Measurements from ENCODE around the gene AMER3.

The AMER3 gene

GRCh38 chr2:130808482-130809268 lies 53.3 kb downstream of the AMER3 start:
- no peak for FAIRE-seq
- TF ChIP-seq, protein P1, sequence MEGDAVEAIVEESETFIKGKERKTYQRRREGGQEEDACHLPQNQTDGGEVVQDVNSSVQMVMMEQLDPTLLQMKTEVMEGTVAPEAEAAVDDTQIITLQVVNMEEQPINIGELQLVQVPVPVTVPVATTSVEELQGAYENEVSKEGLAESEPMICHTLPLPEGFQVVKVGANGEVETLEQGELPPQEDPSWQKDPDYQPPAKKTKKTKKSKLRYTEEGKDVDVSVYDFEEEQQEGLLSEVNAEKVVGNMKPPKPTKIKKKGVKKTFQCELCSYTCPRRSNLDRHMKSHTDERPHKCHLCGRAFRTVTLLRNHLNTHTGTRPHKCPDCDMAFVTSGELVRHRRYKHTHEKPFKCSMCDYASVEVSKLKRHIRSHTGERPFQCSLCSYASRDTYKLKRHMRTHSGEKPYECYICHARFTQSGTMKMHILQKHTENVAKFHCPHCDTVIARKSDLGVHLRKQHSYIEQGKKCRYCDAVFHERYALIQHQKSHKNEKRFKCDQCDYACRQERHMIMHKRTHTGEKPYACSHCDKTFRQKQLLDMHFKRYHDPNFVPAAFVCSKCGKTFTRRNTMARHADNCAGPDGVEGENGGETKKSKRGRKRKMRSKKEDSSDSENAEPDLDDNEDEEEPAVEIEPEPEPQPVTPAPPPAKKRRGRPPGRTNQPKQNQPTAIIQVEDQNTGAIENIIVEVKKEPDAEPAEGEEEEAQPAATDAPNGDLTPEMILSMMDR (IDR thresholded peaks at IDR 0.05; ENCODE audit: insufficient read depth, missing control alignments) = no peak
- DNase-seq (ENCODE audit: insufficient read length, low spot score) = no peak

DNA sequence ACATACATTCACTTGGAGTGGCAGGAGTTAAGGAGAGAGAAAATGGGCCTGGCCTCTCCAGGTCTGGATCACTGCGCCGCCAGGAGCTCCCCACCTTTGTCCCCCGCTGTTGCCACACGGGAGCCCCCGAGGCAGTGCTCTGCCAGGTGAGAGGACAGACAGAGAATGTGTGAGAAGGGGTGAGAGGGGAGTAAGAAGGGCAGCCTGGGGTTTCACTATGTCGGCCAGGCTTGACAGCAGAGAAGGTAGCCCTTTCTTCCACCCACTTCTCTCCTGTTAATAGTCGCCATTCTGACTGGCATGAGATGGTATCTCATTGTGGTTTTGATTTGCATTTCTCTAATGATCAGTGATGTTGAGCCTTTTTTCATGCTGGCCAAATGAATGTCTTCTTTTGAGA lies 55.1 kb downstream of the AMER3 start:
- DNase-seq (ENCODE audit: insufficient read length, low spot score) = no peak
- TF ChIP-seq, protein P1 (IDR thresholded peaks at IDR 0.05; ENCODE audit: insufficient read depth, missing control alignments) = no peak
- no peak for FAIRE-seq

DNA sequence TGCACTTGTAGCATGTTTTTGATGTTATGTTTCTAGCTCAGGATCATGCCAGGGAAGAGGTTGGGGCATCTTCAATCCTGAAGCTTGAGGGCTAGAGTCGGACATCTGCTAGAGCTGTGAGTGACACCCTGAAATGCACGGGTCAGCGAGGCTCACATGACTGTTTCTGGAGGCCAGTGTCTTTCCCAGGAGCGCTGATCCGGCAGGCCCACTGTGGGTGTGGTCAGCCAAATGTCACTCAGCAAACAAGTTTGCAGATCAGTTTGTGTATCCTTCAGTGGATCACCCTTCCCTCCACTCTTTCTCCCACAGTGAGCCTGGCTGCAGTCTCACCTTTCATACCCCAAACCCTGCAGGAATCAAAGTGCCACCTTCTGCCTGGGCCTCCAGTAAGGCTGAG lies 58.4 kb downstream of the AMER3 start:
- DNase-seq (ENCODE audit: insufficient read length, low spot score) (no peak), FAIRE-seq (no peak)
- TF ChIP-seq, protein P1 (IDR thresholded peaks at IDR 0.05; ENCODE audit: insufficient read depth, missing control alignments) = no peak

- TF ChIP-seq, protein P1 (IDR thresholded peaks at IDR 0.05; ENCODE audit: insufficient read depth, missing control alignments) = no peak
- DNase-seq (ENCODE audit: insufficient read length, low spot score) (no peak), FAIRE-seq (no peak)
These were observed 59.8 kb downstream of the AMER3 start for GRCh38 chr2:130814931-130815680.

All from D721Med (cell line).